Measurements from ENCODE around the gene GNL1.
A peak's percentile ranks its signal among the peaks of the same experiment; 100 is the strongest.

GNL1 gene

DNA sequence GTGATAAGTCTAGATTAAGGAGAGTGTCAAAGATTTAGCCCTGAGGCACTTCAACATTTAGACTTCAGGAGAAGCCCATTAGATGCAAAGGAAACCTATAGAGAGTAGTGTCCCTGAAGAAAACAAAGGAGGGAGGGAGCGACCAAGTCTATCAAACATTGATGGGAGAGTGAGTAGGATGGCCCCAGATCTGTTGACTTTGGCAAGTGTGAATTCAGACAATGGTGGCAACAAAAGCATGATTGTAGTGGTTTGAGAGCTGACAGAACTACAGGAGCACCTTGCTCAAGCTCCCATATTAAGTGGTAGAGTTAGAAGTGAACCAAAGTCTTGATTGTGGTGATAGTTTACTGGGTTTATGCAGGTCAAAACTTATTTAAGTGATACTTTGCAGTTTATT lies 14.0 kb upstream of the GNL1 start:
- DNase-seq (ENCODE audit: low read depth), result no peak
- peak overlapping the region; percentile 95 for H3K4me3 ChIP-seq (ENCODE audit: low read depth, low read length)
- no peak for TF ChIP-seq CTCF (IDR thresholded peaks at IDR 0.05; ENCODE audit: insufficient read depth, low read depth, low read length, missing control alignments)

GRCh38 chr6:30568245-30568644 lies 12.0 kb upstream of the GNL1 start:
- DNase-seq (ENCODE audit: low read depth), result peak; percentile 26
- H3K4me3 ChIP-seq (ENCODE audit: low read depth, low read length), result no peak overlapping the region
- no peak for TF ChIP-seq CTCF (IDR thresholded peaks at IDR 0.05; ENCODE audit: insufficient read depth, low read depth, low read length, missing control alignments)

DNA sequence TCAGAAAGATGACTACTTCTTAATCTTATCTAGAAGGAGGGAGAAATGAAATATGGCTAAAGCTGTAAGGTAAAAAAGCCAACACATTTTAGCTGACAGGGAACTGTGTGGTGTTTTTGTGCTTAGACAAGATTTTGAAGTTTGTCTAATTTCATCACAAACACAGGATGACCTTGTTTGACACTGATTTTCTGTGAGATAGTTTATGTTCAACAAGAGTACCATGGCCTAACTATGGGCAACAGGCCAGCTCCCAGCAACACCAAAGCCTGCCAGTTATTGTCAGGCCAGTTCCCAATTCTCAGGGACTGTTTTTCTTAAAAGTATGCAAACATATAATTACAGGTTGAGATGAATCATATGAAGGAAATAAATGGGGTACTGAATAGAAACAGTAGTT lies 9.5 kb upstream of the GNL1 start:
- DNase-seq (ENCODE audit: low read depth), result no peak
- no peak overlapping the region for H3K4me3 ChIP-seq (ENCODE audit: low read depth, low read length)
- no peak for TF ChIP-seq CTCF (IDR thresholded peaks at IDR 0.05; ENCODE audit: insufficient read depth, low read depth, low read length, missing control alignments)

GRCh38 chr6:30564114-30564513 lies 7.8 kb upstream of the GNL1 start:
- no peak for DNase-seq (ENCODE audit: low read depth)
- TF ChIP-seq CTCF (IDR thresholded peaks at IDR 0.05; ENCODE audit: insufficient read depth, low read depth, low read length, missing control alignments), result no peak
- no peak overlapping the region for H3K4me3 ChIP-seq (ENCODE audit: low read depth, low read length)

- H3K4me3 ChIP-seq (ENCODE audit: low read depth, low read length), result no peak overlapping the region
- DNase-seq (ENCODE audit: low read depth), result no peak
- TF ChIP-seq CTCF (IDR thresholded peaks at IDR 0.05; ENCODE audit: insufficient read depth, low read depth, low read length, missing control alignments), result no peak
Observed at GRCh38 chr6:30562470-30563425, 6.5 kb upstream of the GNL1 start.

DNA sequence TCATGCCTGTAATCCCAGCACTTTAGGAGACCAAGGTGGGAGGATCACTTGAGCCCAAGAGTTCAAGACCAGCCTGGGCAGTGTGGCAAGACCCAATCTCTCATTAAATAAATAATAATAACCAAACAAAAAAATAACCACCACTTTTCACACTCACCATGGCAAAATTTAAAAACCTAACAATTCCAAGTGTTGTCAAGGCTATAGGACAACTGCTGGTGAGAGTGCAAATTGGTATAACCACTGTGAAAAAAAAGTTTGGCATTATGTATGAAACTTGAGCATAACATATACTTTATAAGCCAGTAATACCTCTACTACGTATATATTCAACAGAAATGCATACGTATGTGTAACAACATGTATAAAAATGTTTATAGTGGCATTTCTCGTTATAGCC lies 4.6 kb upstream of the GNL1 start:
- H3K4me3 ChIP-seq (ENCODE audit: low read depth, low read length), result no peak overlapping the region
- no peak for TF ChIP-seq CTCF (IDR thresholded peaks at IDR 0.05; ENCODE audit: insufficient read depth, low read depth, low read length, missing control alignments)
- no peak for DNase-seq (ENCODE audit: low read depth)

- no peak for TF ChIP-seq CTCF (IDR thresholded peaks at IDR 0.05; ENCODE audit: insufficient read depth, low read depth, low read length, missing control alignments)
- peak; percentile 67 for DNase-seq (ENCODE audit: low read depth)
- H3K4me3 ChIP-seq (ENCODE audit: low read depth, low read length), result peak overlapping the region; percentile 100
Observed at GRCh38 chr6:30557683-30557981, 1.3 kb upstream of the GNL1 start.

Measured in GM12865 (cell line).